GM23338 (cell line): ENCODE measurements around the gene HSPE1.

ENCODE experiments used
- CREB1 ChIP-seq: fragments of 250-450 bp; sonication (Bioruptor Pico); IDR thresholded peaks from 2 replicates; pipeline ENCODE4 v1.5.0; 2020; ENCODE audit warnings: low read depth, mild to moderate bottlenecking, moderate library complexity
- CTCF ChIP-seq, 2 experiments: fragments of 200-600 bp in 1 of 2; sonication (generic) in 1 of 2; conservative IDR thresholded peaks; 2 replicates each; pipeline versions ENCODE4 v1.5.1 to v1.6.1; 2016 to 2017; ENCODE audit warnings: antibody characterized with exemption in 2 of 2, low read depth in 2 of 2, mild to moderate bottlenecking in 2 of 2, moderate library complexity in 1 of 2
- ETS1 ChIP-seq: IDR thresholded peaks from 2 replicates; pipeline ENCODE4 v1.6.1; 2016; ENCODE audit warnings: antibody characterized with exemption
- EZH2 ChIP-seq: fragments of 200-600 bp; sonication (generic); IDR thresholded peaks from one replicate; pipeline ENCODE4 v1.8.0; 2017; ENCODE audit warnings: antibody characterized with exemption, mild to moderate bottlenecking, low read depth; ENCODE audit not compliant: unreplicated experiment
- EZH2phosphoT487 ChIP-seq: fragments of 200-600 bp; sonication (generic); IDR thresholded peaks from one replicate; pipeline ENCODE4 v1.8.1; 2018; ENCODE audit warnings: antibody characterized with exemption; ENCODE audit not compliant: unreplicated experiment
- NANOG ChIP-seq: IDR thresholded peaks from 2 replicates; pipeline ENCODE4 v1.6.1; 2016; ENCODE audit warnings: antibody characterized with exemption, borderline replicate concordance
- POLR2AphosphoS5 ChIP-seq: IDR thresholded peaks from 2 replicates; pipeline ENCODE4 v1.6.1; 2016; ENCODE audit warnings: antibody characterized with exemption, low read depth
- REST ChIP-seq: IDR thresholded peaks from one replicate; pipeline ENCODE4 v1.6.1; 2018; ENCODE audit warnings: antibody characterized with exemption; ENCODE audit not compliant: unreplicated experiment
- ZNF331 ChIP-seq: fragments of 250-450 bp; sonication (Bioruptor Pico); IDR thresholded peaks from 2 replicates; pipeline ENCODE4 v1.5.0; 2020; ENCODE audit warnings: low read depth, mild to moderate bottlenecking, moderate library complexity

- TF ChIP-seq CTCF (conservative IDR thresholded peaks at IDR 0.05; ENCODE audit: low read depth in 2 of 2) (no peak), NANOG (no peak), REST (no peak), EZH2phosphoT487 (no peak), EZH2 (no peak), ZNF331 (CRISPR knock-in tag) (no peak), ETS1 (peak; percentile 79), POLR2AphosphoS5 (peak; percentile 98), CREB1 (CRISPR knock-in tag) (peak; percentile 85)
Observed at GRCh38 chr2:197515739-197516392, 15.7 kb downstream of the HSPE1 start, which contains the start of gene MOB4.
